ENCODE data around the gene CRYBA2. TPM values are rescaled to one million over a fixed set of nuclear protein-coding genes. Genes with fewer than 3 reads are reported as not detected.

CRYBA2 gene
- total and polyA plus RNA-seq, 2 experiments from 2014 or later: 0.90 TPM; not detected in 1

GRCh38 chr2:219023045-219023605 lies 29.9 kb upstream of the CRYBA2 start:
- no peak for DNase-seq (ENCODE audit: low spot score)
- Histone ChIP-seq H3K4me1 (ENCODE audit: insufficient read depth) (no peaks in the 10 kb centered on the region), H3K27me3 (no peaks in the 10 kb centered on the region), H4K20me1 (ENCODE audit: insufficient read depth, poor library complexity, severe bottlenecking) (no peaks in the 10 kb centered on the region), H3K4me3 (no peak overlapping the region), H3K9me2 (replicated peaks; ENCODE audit: insufficient read depth) (no peaks in the 10 kb centered on the region), H3K4me2 (no peak overlapping the region), H3K36me3 (replicated peaks; ENCODE audit: insufficient read depth, low read depth) (no peaks in the 10 kb centered on the region), H3K9me3 (ENCODE audit: low read depth) (no peaks in the 10 kb centered on the region), H2AFZ (no peak overlapping the region), H3K27ac (no peak overlapping the region), H3K79me2 (no peaks in the 10 kb centered on the region)
- TF ChIP-seq CTCF (IDR thresholded peaks at IDR 0.05; ENCODE audit: poor library complexity) (no peak), EZH2phosphoT487 (IDR thresholded peaks at IDR 0.05; ENCODE audit: low read depth, severe bottlenecking, unreplicated experiment) (no peak), EZH2 (IDR thresholded peaks at IDR 0.05; ENCODE audit: borderline replicate concordance) (no peak)
- WGBS (ENCODE audit: low lambda C conversion rate, missing lambda C conversion rate): 87% methylated on average over 12 of the region's 12 CpGs

DNA sequence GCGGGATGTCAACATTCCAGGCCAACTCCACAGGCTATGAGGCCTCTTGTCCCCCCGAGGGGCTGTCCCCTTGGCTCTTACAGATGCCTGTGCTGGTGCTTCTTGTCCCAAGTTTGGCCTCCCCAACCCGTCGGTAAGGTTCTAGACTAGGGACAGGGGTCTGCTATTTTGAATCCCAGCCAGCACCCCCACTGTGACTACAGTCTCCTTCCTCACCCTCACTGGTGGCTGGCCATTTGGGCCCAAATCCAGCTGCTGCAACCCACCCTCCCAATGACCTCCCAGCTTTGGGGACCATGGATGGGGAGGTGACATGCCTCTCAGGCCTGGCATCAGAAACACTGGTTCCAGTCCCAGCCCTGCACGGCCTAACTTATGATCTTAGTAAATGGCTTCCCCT lies 29.4 kb upstream of the CRYBA2 start:
- no peaks in the 10 kb centered on the region for H3K9me3 ChIP-seq (ENCODE audit: low read depth)
- no peaks in the 10 kb centered on the region for H4K20me1 ChIP-seq (ENCODE audit: insufficient read depth, poor library complexity, severe bottlenecking)
- H3K4me3 ChIP-seq: no peak overlapping the region
- no peaks in the 10 kb centered on the region for H3K4me1 ChIP-seq (ENCODE audit: insufficient read depth)
- H3K79me2 ChIP-seq: no peaks in the 10 kb centered on the region
- no peak overlapping the region for H2AFZ ChIP-seq
- 87% methylated on average over 3 of the region's 5 CpGs for WGBS (ENCODE audit: low lambda C conversion rate, missing lambda C conversion rate)
- no peak for DNase-seq (ENCODE audit: low spot score)
- H3K4me2 ChIP-seq: no peak overlapping the region
- H3K9me2 ChIP-seq (replicated peaks; ENCODE audit: insufficient read depth): no peaks in the 10 kb centered on the region
- no peak overlapping the region for H3K27ac ChIP-seq
- no peaks in the 10 kb centered on the region for H3K27me3 ChIP-seq
- TF ChIP-seq CTCF (IDR thresholded peaks at IDR 0.05; ENCODE audit: poor library complexity): no peak
- no peak for TF ChIP-seq EZH2phosphoT487 (IDR thresholded peaks at IDR 0.05; ENCODE audit: low read depth, severe bottlenecking, unreplicated experiment)
- no peak for TF ChIP-seq EZH2 (IDR thresholded peaks at IDR 0.05; ENCODE audit: borderline replicate concordance)
- no peaks in the 10 kb centered on the region for H3K36me3 ChIP-seq (replicated peaks; ENCODE audit: insufficient read depth, low read depth)

GRCh38 chr2:219022041-219022440 lies 28.8 kb upstream of the CRYBA2 start:
- TF ChIP-seq EZH2phosphoT487 (IDR thresholded peaks at IDR 0.05; ENCODE audit: low read depth, severe bottlenecking, unreplicated experiment) (no peak), CTCF (IDR thresholded peaks at IDR 0.05; ENCODE audit: poor library complexity) (no peak), EZH2 (IDR thresholded peaks at IDR 0.05; ENCODE audit: borderline replicate concordance) (no peak)
- Histone ChIP-seq H3K36me3 (replicated peaks; ENCODE audit: insufficient read depth, low read depth) (no peaks in the 10 kb centered on the region), H3K9me3 (ENCODE audit: low read depth) (no peaks in the 10 kb centered on the region), H4K20me1 (ENCODE audit: insufficient read depth, poor library complexity, severe bottlenecking) (no peaks in the 10 kb centered on the region), H3K79me2 (no peaks in the 10 kb centered on the region), H3K9me2 (replicated peaks; ENCODE audit: insufficient read depth) (no peaks in the 10 kb centered on the region), H3K4me3 (no peak overlapping the region), H3K27me3 (no peaks in the 10 kb centered on the region), H3K4me1 (ENCODE audit: insufficient read depth) (no peaks in the 10 kb centered on the region), H2AFZ (no peak overlapping the region), H3K27ac (no peak overlapping the region), H3K4me2 (no peak overlapping the region)
- DNase-seq (ENCODE audit: low spot score): no peak
- 92% methylated on average over 11 of the region's 12 CpGs for WGBS (ENCODE audit: low lambda C conversion rate, missing lambda C conversion rate)

Measured in hepatocyte (in vitro differentiated cells).